Measurements from ENCODE around the gene SRBD1. TPM values are rescaled to one million over a fixed set of nuclear protein-coding genes. Genes with fewer than 3 reads are reported as not detected.

Gene SRBD1
- total and polyA plus RNA-seq, 2 of the 8 experiments (the other 6 are each of a cell fraction or from before 2014, with no cell fraction given): 4.6 to 20.0 TPM

GRCh38 chr2:45650851-45651414 is 39.9 kb upstream of the SRBD1 start:
- Histone ChIP-seq H3K79me2 (ENCODE audit: control insufficient read depth in 1 of 2, insufficient read depth in 2 of 2, low read length in 2 of 2) (no peaks in the 10 kb centered on the region), H4K5ac (ENCODE audit: insufficient read length, low read depth, low read length) (no peak overlapping the region), H4K8ac (ENCODE audit: extremely low read depth, insufficient read depth, low read length) (peak overlapping the region; percentile 29; the same call in 1 of the 2 replicates), H3K27ac (ENCODE audit: low read depth, low read length) (no peak overlapping the region), H3K14ac (ENCODE audit: insufficient read length) (no peak overlapping the region), H2BK5ac (ENCODE audit: low read depth, low read length) (no peak overlapping the region), H3K23me2 (ENCODE audit: low read depth, low read length) (peaks cover 22% of the 10 kb centered on the region), H3K9me3 (ENCODE audit: insufficient read depth in 2 of 2, low read depth in 1 of 2, low read length in 1 of 2) (no peaks in the 10 kb centered on the region), H4K20me1 (replicated peaks in 1 of 2; ENCODE audit: control insufficient read depth in 1 of 2, insufficient read depth in 2 of 2, low read length in 2 of 2) (peaks cover 0 to 3% of the 10 kb centered on the region in 2 experiments), H3K56ac (replicated peaks; ENCODE audit: insufficient read length, low read depth, low read length) (no peak overlapping the region), H2AFZ (ENCODE audit: low read length) (0 out of 2 replicates have a peak overlapping the region, but pooled peaks have one; percentile 11), H2BK15ac (ENCODE audit: low read length) (no peak overlapping the region), H3K23ac (ENCODE audit: insufficient read length) (no peak overlapping the region), H2BK20ac (ENCODE audit: low read length) (no peak overlapping the region), H3K18ac (ENCODE audit: extremely low read depth, low read length) (no peak overlapping the region; the same call in 1 of the 2 replicates), H4K91ac (replicated peaks; ENCODE audit: insufficient read length, low read length) (no peak overlapping the region), H3K4me1 (replicated peaks in 1 of 4; ENCODE audit: control insufficient read depth in 3 of 4, insufficient read depth in 4 of 4, low read length in 3 of 4) (peaks cover 2 to 4% (median 3%) of the 10 kb centered on the region in 4 experiments), H3K4me2 (ENCODE audit: insufficient read depth in 1 of 2, low read depth in 2 of 2, low read length in 2 of 2) (peak overlapping the region; percentile 95 to 97), H3K4ac (replicated peaks; ENCODE audit: insufficient read length, low read depth, low read length) (no peak overlapping the region), H2BK12ac (ENCODE audit: low read depth, low read length) (no peak overlapping the region), H3K27me3 (replicated peaks in 1 of 4; ENCODE audit: control insufficient read depth in 3 of 4, extremely low read depth in 1 of 4, insufficient read depth in 3 of 4, low read length in 3 of 4) (peaks cover 31 to 75% (median 52%) of the 10 kb centered on the region in 4 experiments), H3K4me3 (ENCODE audit: extremely low read depth in 1 of 4, insufficient read depth in 2 of 4, low read depth in 3 of 4, low read length in 4 of 4) (peak overlapping the region; percentile 39 to 82 (median 72)), H3K79me1 (ENCODE audit: low read depth, low read length) (no peaks in the 10 kb centered on the region), H2AK5ac (ENCODE audit: low read depth, low read length) (no peak overlapping the region), H3K9ac (replicated peaks in 1 of 4; ENCODE audit: extremely low read depth in 1 of 4, low read depth in 3 of 4, low read length in 3 of 4) (peak overlapping the region in 1 of 4 experiments; percentile 53; a peak in 1 of 7 replicates), H2BK120ac (replicated peaks; ENCODE audit: low read depth, low read length) (no peak overlapping the region), H3K36me3 (ENCODE audit: control insufficient read depth in 2 of 4, insufficient read depth in 4 of 4, low read length in 3 of 4) (no peaks in the 10 kb centered on the region)
- 1% methylated on average over 26 of the region's 79 CpGs; no CpG with 5 or more reads in 1 of the 2 experiments for WGBS, 2 experiments (ENCODE audit: extremely low coverage in 1 of 2, insufficient coverage in 1 of 2, insufficient read length in 1 of 2, insufficient replicate concordance in 2 of 2, low coverage in 1 of 2, low lambda C conversion rate in 2 of 2, missing lambda C conversion rate in 1 of 2)
- ChIA-PET POLR2A (ENCODE audit: partially characterized antibody) (interaction anchor here (1.3 kb wide), 1 partner anchor 280 kb away, joined by 3 read pairs; no protein-coding TSS in a partner anchor), CTCF (ENCODE audit: partially characterized antibody) (interaction anchor here (0.6 to 1.7 kb wide), 10 partner anchors 24 to 1429 kb away, joined by 3 to 7 read pairs (median 4); no protein-coding TSS in a partner anchor)
- DNase-seq (ENCODE audit: low read depth in 1 of 2, low spot score in 2 of 2) (peak in 1 of 2 experiments; percentile 87), FAIRE-seq (no peak)
- peak; percentile 26 for TF ChIP-seq KDM4A (IDR thresholded peaks at IDR 0.05; ENCODE audit: low read depth, low read length, severe bottlenecking)
- no peak for TF ChIP-seq SP1 (IDR thresholded peaks at IDR 0.05; ENCODE audit: low read depth, low read length)
- TF ChIP-seq JUN (IDR thresholded peaks at IDR 0.05; ENCODE audit: low read depth, low read length): no peak
- TF ChIP-seq RAD21 (IDR thresholded peaks at IDR 0.05 in 1 of 2, conservative IDR thresholded peaks at IDR 0.05 in 1 of 2; ENCODE audit: low read depth in 2 of 2, low read length in 2 of 2): peak in 1 of 2 experiments; percentile 12; a peak in 2 of 4 replicates
- TF ChIP-seq PHF8 (conservative IDR thresholded peaks at IDR 0.05; ENCODE audit: low read depth, low read length): peak; percentile 66
- TF ChIP-seq HDAC2 (IDR thresholded peaks at IDR 0.05; ENCODE audit: borderline replicate concordance in 1 of 2, low read depth in 2 of 2, low read length in 2 of 2): 0 out of 4 replicates have a peak, but pooled peaks of 1 of the 2 experiments have one; percentile 82
- TF ChIP-seq TCF12 (IDR thresholded peaks at IDR 0.05; ENCODE audit: low read depth, low read length): no peak
- no peak for TF ChIP-seq POLR2AphosphoS5 (IDR thresholded peaks at IDR 0.05; ENCODE audit: low read depth, low read length)
- TF ChIP-seq RXRA (IDR thresholded peaks at IDR 0.05; ENCODE audit: insufficient read depth, low read depth, low read length): no peak
- TF ChIP-seq TAF1 (IDR thresholded peaks at IDR 0.05; ENCODE audit: low read depth, low read length): 0 out of 2 replicates have a peak, but pooled peaks have one; percentile 28
- TF ChIP-seq SAP30 (IDR thresholded peaks at IDR 0.05; ENCODE audit: insufficient read depth, insufficient replicate concordance, low read length): peak; percentile 25

All from H1 (cell line).